ENCODE results near the gene INPP5A. TPM values are rescaled to one million over a fixed set of nuclear protein-coding genes. Genes with fewer than 3 reads are reported as not detected.

INPP5A gene
- total and polyA plus RNA-seq, 2 of the 13 experiments (the other 11 are each of a cell fraction or from before 2014, with no cell fraction given) = 17.5 to 37.9 TPM

DNA sequence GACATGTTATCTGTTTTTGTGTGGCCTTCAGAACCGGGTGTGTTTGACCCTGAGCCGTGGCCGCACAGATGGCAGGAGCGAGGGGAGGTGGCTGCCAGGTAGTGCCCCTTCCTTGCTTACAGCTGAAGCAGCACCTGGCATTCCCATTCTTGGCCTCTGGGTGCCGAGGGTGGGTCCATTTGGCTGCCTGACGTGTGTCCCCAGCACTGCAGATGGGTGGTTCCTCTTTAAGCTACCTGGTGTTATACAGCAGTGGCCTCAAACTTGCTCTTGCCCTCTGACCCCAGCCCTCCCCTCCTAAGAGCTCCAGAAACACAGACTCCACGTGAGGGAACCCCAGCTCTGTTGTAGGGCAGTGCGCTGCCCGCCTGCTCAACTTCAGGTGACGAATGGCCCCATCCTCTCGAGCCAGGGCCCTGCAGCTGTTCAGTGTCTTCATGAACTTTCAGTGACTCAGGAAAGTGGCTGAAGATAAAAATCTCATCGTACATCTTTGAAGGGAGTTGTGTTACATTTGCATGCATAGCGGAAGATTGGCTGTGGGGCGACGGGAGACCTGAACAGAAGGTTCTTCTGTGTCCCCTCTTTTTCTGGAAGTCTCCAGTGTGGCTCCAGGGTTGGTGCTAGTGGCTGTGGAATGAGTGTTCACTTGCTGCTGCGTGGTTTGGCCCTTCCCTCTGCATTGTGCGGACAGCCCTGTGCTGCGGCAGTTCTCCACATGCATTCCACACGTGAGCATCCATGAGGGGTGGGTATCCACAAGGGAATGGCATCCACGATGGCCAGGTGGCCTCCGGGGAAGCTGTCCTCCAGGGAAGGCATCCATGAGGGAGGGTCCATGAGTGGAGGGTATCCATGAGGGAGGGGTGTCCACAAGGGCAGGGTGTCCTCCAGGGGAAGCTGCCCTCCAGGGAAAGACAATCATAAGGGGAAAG is 91.6 kb downstream of the INPP5A start:
- H3K4me1 ChIP-seq (ENCODE audit: insufficient read depth, low read length) = no peaks in the 10 kb centered on the region
- ChIA-PET POLR2A (no interaction called here), CTCF (ENCODE audit: low intra/inter-chr PET ratio, low total read pairs) (no interaction called here)
- no peaks in the 10 kb centered on the region for H3K27me3 ChIP-seq (ENCODE audit: control insufficient read depth in 1 of 2, insufficient read depth in 2 of 2, low read length in 2 of 2)
- no peaks in the 10 kb centered on the region for H3K9me3 ChIP-seq (ENCODE audit: low read length)
- FAIRE-seq (no peak), DNase-seq (ENCODE audit: low spot score) (no peak), ATAC-seq (no peak)
- no peaks in the 10 kb centered on the region for H4K20me1 ChIP-seq (ENCODE audit: insufficient read depth, low read length)
- no peak overlapping the region for H3K4me2 ChIP-seq (ENCODE audit: low read depth, low read length)
- no peak overlapping the region for H3K27ac ChIP-seq (ENCODE audit: extremely low read length, insufficient read depth, low read length)
- H3K9ac ChIP-seq (ENCODE audit: insufficient read depth, low read depth, low read length) = no peak overlapping the region
- BruUV-seq (replicated peaks) = no TSS peak
- H2AFZ ChIP-seq (ENCODE audit: low read length) = no peak overlapping the region
- 91% methylated on average over 17 of the region's 21 CpGs for WGBS (ENCODE audit: low lambda C conversion rate)
- intact Hi-C loops (cut with micrococcal nuclease; ENCODE audit: unreplicated experiment) = no loop called here
- no peak for TF ChIP-seq KLF16 (CRISPR knock-in tag; IDR thresholded peaks at IDR 0.05)
- H3K36me3 ChIP-seq (replicated peaks in 1 of 2; ENCODE audit: control insufficient read depth in 1 of 2, insufficient read depth in 2 of 2, low read length in 2 of 2) = no peaks in the 10 kb centered on the region
- H3K4me3 ChIP-seq (replicated peaks in 1 of 3; ENCODE audit: insufficient read depth in 1 of 3, low read depth in 2 of 3, low read length in 3 of 3) = no peak overlapping the region
- in situ Hi-C loops (cut with HindIII; ENCODE audit: extremely low pct_ligation_motif_present, low pct_unique_long_range_greater_than_20kb) = no loop called here
- no peaks in the 10 kb centered on the region for H3K79me2 ChIP-seq (ENCODE audit: insufficient read depth, low read length)

DNA sequence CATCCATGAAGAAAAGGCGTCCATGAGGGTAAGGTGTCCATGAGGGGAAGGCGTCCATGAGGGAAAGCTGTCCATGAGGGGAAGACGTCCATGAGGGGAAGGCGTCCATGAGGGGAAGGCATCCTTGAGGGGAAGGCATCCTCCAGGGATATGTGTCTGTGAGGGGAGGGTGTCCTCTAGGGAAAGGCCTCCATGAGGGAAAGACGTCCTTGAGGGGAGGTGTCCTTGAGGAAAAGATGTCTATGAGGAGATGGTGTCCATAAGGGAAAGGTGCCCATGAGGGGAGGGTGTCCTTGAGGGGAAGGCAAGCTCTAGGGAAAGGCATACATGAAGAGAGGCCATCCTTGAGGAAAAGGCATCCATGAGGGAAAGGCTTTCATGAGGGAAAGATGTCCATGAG is 92.6 kb downstream of the INPP5A start:
- POLR2A ChIA-PET = no interaction called here

More for the DNA sequence above, 92.6 kb downstream of the INPP5A start:
- Histone ChIP-seq H3K36me3 (replicated peaks in 1 of 2; ENCODE audit: control insufficient read depth in 1 of 2, insufficient read depth in 2 of 2, low read length in 2 of 2) (no peaks in the 10 kb centered on the region), H4K20me1 (ENCODE audit: insufficient read depth, low read length) (no peaks in the 10 kb centered on the region), H3K79me2 (ENCODE audit: insufficient read depth, low read length) (no peaks in the 10 kb centered on the region), H3K9me3 (ENCODE audit: low read length) (no peaks in the 10 kb centered on the region), H3K9ac (ENCODE audit: insufficient read depth, low read depth, low read length) (no peak overlapping the region), H3K4me3 (replicated peaks in 1 of 3; ENCODE audit: insufficient read depth in 1 of 3, low read depth in 2 of 3, low read length in 3 of 3) (no peak overlapping the region), H2AFZ (ENCODE audit: low read length) (no peak overlapping the region), H3K27me3 (ENCODE audit: control insufficient read depth in 1 of 2, insufficient read depth in 2 of 2, low read length in 2 of 2) (no peaks in the 10 kb centered on the region), H3K27ac (ENCODE audit: extremely low read length, insufficient read depth, low read length) (no peak overlapping the region), H3K4me1 (ENCODE audit: insufficient read depth, low read length) (no peaks in the 10 kb centered on the region), H3K4me2 (ENCODE audit: low read depth, low read length) (no peak overlapping the region)
- BruUV-seq (replicated peaks) = no TSS peak
- intact Hi-C loops (cut with micrococcal nuclease; ENCODE audit: unreplicated experiment) (no loop called here), in situ Hi-C loops (cut with HindIII; ENCODE audit: extremely low pct_ligation_motif_present, low pct_unique_long_range_greater_than_20kb) (loop anchor here (5.0 to 10.0 kb wide), 2 partner anchors 168 to 245 kb away; no protein-coding TSS in a partner anchor)
- FAIRE-seq (no peak), ATAC-seq (no peak), DNase-seq (ENCODE audit: low spot score) (no peak)
- TF ChIP-seq CEBPG (CRISPR knock-in tag; IDR thresholded peaks at IDR 0.05) = no peak
- TF ChIP-seq, protein P1, sequence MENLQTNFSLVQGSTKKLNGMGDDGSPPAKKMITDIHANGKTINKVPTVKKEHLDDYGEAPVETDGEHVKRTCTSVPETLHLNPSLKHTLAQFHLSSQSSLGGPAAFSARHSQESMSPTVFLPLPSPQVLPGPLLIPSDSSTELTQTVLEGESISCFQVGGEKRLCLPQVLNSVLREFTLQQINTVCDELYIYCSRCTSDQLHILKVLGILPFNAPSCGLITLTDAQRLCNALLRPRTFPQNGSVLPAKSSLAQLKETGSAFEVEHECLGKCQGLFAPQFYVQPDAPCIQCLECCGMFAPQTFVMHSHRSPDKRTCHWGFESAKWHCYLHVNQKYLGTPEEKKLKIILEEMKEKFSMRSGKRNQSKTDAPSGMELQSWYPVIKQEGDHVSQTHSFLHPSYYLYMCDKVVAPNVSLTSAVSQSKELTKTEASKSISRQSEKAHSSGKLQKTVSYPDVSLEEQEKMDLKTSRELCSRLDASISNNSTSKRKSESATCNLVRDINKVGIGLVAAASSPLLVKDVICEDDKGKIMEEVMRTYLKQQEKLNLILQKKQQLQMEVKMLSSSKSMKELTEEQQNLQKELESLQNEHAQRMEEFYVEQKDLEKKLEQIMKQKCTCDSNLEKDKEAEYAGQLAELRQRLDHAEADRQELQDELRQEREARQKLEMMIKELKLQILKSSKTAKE (CRISPR knock-in tag; IDR thresholded peaks at IDR 0.05; ENCODE audit: borderline replicate concordance) = no peak
- 92% methylated on average over 5 of the region's 5 CpGs for WGBS (ENCODE audit: low lambda C conversion rate)
- CTCF ChIA-PET (ENCODE audit: low intra/inter-chr PET ratio, low total read pairs) = no interaction called here

Measured in HepG2 (cell line).